Activated naive CD8-positive, alpha-beta T cell treated with anti-CD3 and anti-CD28 coated beads, Interleukin-2, amount 10 ng/mL, durations not matched to agents 7 days and 5 days (primary cell): ENCODE measurements around the gene PDS5B. TPM values are rescaled to one million over a fixed set of nuclear protein-coding genes. Genes with fewer than 3 reads are reported as not detected.
A peak's percentile ranks its signal among the peaks of the same experiment; 100 is the strongest.

Experiments
- ATAC-seq: fragments of 150-1000 bp; cut with Tn5 transposase; one replicate; pipeline ENCODE4 v1.10.0; 2021; ENCODE audit warnings: low read depth, moderate library complexity
- POLR2A ChIA-PET: fragments of 350-600 bp; sonication (Branson Sonifier 250); formaldehyde crosslinking; loops from one replicate; lab custom pipeline; 2021; ENCODE audit warnings: antibody characterized with exemption; lab: Charles Lee
- DNase-seq: peaks from one replicate; pipeline ENCODE4 v3.0.0; 2021
- H3K27ac Mint-ChIP-seq: one replicate; pipeline ENCODE4 v1.8.0; 2022; ENCODE audit warnings: mild to moderate bottlenecking, mixed read lengths
- H3K27me3 Mint-ChIP-seq: one replicate; pipeline ENCODE4 v1.8.0; 2022; ENCODE audit warnings: mild to moderate bottlenecking, moderate library complexity, mixed read lengths
- H3K36me3 Mint-ChIP-seq: one replicate; pipeline ENCODE4 v1.8.0; 2021; ENCODE audit warnings: mild to moderate bottlenecking, mixed read lengths
- H3K4me1 Mint-ChIP-seq: one replicate; pipeline ENCODE4 v1.8.0; 2021; ENCODE audit warnings: mixed read lengths
- H3K4me3 Mint-ChIP-seq: one replicate; pipeline ENCODE4 v1.8.0; 2022; ENCODE audit warnings: mild to moderate bottlenecking, moderate library complexity, mixed read lengths
- H3K9me3 Mint-ChIP-seq: one replicate; pipeline ENCODE4 v1.8.0; 2021; ENCODE audit warnings: mixed read lengths
- total RNA-seq, 2 experiments: library from RNA; stranded (reverse); gene quantifications; one replicate each; pipeline ENCODE4 v1.2.3, GENCODE V29; 2021

Gene PDS5B
- total RNA-seq, 2 experiments from 2014 or later = 64.8 to 71.3 TPM

DNA sequence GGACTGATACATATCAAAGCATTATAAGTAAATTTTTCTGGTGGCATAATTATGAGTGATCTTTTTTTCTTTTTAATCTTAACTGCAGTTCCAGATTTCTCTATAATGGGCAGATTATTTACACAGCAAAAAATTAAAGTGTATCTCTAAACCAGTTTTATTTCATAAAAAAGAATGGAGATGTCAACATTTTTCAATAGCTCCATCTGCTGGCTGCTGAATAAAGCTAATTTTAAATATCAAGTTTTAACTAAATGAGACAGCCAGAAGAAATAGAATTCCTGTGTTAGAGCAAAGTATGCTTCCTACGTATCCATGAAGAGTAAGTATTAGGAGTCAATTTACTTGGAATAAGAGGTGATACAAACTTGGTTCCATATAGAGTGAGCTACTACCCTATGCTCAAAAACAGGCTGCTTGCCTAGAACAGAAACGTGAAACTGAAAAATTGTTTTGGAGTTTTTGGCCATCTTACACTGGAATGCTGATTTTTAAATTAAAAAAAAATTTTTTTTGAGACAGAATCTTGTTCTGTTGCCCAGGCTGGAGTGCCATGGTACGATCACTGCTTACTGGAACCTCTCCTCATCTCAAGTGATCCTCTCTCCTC, 5.0 kb upstream of the PDS5B start:
- H3K27ac Mint-ChIP-seq = no peak overlapping the region
- POLR2A ChIA-PET = no interaction called here
- no peak for ATAC-seq
- peaks cover 14% of the 10 kb centered on the region for H3K27me3 Mint-ChIP-seq
- no peak overlapping the region for H3K4me3 Mint-ChIP-seq
- peaks cover 11% of the 10 kb centered on the region for H3K4me1 Mint-ChIP-seq
- H3K36me3 Mint-ChIP-seq = peaks cover 6% of the 10 kb centered on the region
- DNase-seq = no peak
- H3K9me3 Mint-ChIP-seq = peaks cover 16% of the 10 kb centered on the region

DNA sequence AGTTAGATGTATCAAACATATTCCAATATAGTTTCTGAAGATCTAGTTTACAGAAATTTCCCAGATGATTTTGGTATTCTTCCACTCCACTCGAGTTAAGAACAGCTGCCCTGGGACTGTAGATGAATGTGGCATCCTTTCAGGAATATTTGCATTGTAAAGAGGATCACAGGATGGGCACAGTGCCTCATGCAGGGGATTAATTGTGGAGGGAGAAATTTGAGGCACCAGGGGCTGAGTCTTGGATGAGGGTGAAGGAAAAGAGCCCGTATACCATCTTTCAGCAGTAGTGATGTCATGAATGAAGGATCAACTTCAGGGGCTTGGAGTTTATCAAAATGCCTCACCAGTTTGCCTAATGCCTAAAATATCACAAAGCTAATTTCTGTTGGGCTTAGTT, 4.0 kb upstream of the PDS5B start:
- ATAC-seq (no peak), DNase-seq (no peak)
- peaks cover 14% of the 10 kb centered on the region for H3K27me3 Mint-ChIP-seq
- peaks cover 11% of the 10 kb centered on the region for H3K4me1 Mint-ChIP-seq
- no peak overlapping the region for H3K27ac Mint-ChIP-seq
- peaks cover 11% of the 10 kb centered on the region for H3K9me3 Mint-ChIP-seq
- no peak overlapping the region for H3K4me3 Mint-ChIP-seq
- POLR2A ChIA-PET = no interaction called here
- H3K36me3 Mint-ChIP-seq = peaks cover 4% of the 10 kb centered on the region

DNA sequence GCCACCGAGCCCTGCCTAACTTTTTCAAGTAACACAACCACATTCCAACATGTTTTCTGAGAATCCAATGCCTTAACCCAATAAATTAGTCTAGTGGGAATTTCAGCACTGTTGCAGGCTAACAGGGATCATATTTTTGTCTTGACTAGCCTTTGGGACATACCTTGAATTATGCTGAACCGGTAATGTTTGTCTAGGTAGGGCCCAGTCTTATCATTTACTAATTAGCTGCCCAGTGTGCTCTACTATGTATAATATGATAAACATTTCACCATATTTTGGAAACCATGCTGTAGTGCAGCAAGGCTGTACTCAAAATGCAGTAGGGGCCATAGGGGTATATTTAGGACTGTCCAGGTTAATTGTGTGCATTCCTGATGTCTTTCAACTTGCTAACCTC, 3.3 kb upstream of the PDS5B start:
- peaks cover 14% of the 10 kb centered on the region for H3K4me1 Mint-ChIP-seq
- H3K27me3 Mint-ChIP-seq = peaks cover 14% of the 10 kb centered on the region
- no peak for DNase-seq
- peaks cover 8% of the 10 kb centered on the region for H3K9me3 Mint-ChIP-seq
- H3K36me3 Mint-ChIP-seq = no peaks in the 10 kb centered on the region
- H3K4me3 Mint-ChIP-seq = no peak overlapping the region
- no peak overlapping the region for H3K27ac Mint-ChIP-seq
- POLR2A ChIA-PET = no interaction called here
- no peak for ATAC-seq

DNA sequence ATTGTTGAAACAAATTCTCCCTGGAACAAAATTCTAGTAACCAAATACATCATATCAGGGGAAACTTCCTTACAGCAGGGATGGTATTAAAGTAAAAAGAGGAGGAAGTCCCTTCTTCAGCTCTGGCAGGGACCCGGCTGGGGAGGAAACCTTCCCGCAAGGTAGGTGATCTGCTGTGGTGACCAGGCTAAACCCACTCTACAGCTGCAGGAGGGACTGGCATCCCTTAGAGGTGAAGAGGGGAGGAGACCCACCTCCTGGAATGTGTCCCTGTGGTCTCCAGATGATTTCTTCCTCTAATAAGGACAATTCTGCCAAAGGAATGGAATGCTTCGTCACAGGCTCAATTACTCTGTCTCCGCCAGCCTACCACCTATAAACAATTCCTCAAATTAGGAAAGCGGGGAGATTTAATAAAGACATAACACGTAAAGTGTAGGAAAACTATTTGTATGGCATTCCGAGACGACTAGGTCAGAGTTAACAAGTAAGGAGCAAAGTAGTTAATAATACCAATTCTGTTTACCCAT, 637 bp upstream of the PDS5B start:
- no peaks in the 10 kb centered on the region for H3K9me3 Mint-ChIP-seq
- DNase-seq (peak; percentile 31), ATAC-seq (no peak)
- H3K4me3 Mint-ChIP-seq = peak overlapping the region; percentile 88
- peaks cover 35% of the 10 kb centered on the region for H3K4me1 Mint-ChIP-seq
- POLR2A ChIA-PET = interaction anchor here (0.7 to 1.1 kb wide), 9 partner anchors 54 to 432 kb away, joined by 3 to 6 read pairs (median 4); partner anchors contain the start of genes BRCA2 and ZAR1L
- H3K36me3 Mint-ChIP-seq = no peaks in the 10 kb centered on the region
- H3K27ac Mint-ChIP-seq = peak overlapping the region; percentile 81
- peaks cover 14% of the 10 kb centered on the region for H3K27me3 Mint-ChIP-seq

DNA sequence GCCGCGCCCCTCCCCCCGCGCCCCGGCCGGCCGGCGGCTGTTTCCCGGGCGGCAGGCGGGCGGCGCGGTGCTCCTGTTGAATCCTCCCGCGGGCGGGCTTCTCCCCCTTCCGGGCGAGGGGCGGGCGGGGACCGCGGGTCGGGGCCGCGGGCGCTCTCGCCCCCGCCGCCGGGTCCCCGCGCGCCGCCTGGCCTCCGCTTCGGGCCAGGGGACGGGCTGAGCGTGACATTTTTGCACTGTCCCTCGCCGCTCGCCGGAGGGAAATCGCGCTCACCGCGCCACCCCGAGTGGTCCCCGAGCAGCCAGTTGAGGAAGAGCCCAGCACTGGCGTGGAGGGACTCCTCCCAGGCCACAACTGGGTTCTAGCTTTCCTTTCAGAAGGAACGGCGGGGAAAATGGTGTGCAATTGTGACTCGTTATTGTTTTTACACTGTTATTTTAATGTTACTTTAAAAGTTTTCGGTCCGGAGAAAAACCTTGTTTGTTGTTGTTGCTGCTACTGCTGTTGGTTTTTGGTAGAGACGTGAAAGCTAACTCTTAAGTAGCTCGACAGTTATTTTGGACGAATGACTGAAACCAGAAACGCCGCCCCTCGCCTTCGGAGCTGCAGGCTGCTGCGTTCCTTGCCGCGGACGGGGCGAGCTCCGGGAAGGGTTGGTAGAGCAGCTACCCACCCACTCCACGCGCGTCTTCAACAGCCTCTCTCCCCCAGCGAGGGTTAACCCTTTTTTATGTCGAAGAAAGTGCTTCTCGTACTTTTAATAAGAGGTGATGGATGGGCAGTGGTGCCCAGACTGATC, 959 bp downstream of the PDS5B start:
- peaks cover 43% of the 10 kb centered on the region for H3K4me1 Mint-ChIP-seq
- POLR2A ChIA-PET = interaction anchor here (0.6 to 1.2 kb wide), 5 partner anchors 50 to 956 kb away, joined by 3 to 6 read pairs (median 4); partner anchors contain the start of genes BRCA2 and ZAR1L
- H3K27me3 Mint-ChIP-seq = peaks cover 14% of the 10 kb centered on the region
- DNase-seq (peak; percentile 72), ATAC-seq (peak; percentile 23)
- peak overlapping the region; percentile 94 for H3K27ac Mint-ChIP-seq
- no peaks in the 10 kb centered on the region for H3K9me3 Mint-ChIP-seq
- H3K4me3 Mint-ChIP-seq = peak overlapping the region; percentile 85
- peaks cover 4% of the 10 kb centered on the region for H3K36me3 Mint-ChIP-seq

DNA sequence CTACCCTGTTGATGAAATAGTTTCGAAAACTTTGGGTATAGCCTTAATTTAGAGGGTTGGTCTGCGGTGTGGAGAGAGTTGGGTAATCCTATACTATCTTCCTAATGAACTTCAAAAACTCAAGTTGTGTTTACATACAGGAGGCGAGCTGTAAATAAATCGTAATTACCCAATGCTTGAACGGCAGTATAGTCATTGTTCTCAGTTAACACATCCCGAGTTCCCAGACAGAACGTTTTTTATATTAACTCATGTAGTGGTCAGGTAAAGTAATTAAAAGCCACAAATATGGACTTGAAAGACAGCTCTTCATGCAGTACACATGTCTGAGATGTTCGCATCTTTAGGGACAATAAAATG, 1.5 kb downstream of the PDS5B start:
- POLR2A ChIA-PET = interaction anchor here (0.6 to 1.2 kb wide), 5 partner anchors 50 to 955 kb away, joined by 3 to 6 read pairs (median 4); partner anchors contain the start of genes BRCA2 and ZAR1L
- H3K27me3 Mint-ChIP-seq = peaks cover 10% of the 10 kb centered on the region
- peak overlapping the region; percentile 85 for H3K4me3 Mint-ChIP-seq
- DNase-seq (no peak), ATAC-seq (no peak)
- H3K36me3 Mint-ChIP-seq = peaks cover 4% of the 10 kb centered on the region
- H3K9me3 Mint-ChIP-seq = no peaks in the 10 kb centered on the region
- H3K27ac Mint-ChIP-seq = peak overlapping the region; percentile 94
- peaks cover 43% of the 10 kb centered on the region for H3K4me1 Mint-ChIP-seq

DNA sequence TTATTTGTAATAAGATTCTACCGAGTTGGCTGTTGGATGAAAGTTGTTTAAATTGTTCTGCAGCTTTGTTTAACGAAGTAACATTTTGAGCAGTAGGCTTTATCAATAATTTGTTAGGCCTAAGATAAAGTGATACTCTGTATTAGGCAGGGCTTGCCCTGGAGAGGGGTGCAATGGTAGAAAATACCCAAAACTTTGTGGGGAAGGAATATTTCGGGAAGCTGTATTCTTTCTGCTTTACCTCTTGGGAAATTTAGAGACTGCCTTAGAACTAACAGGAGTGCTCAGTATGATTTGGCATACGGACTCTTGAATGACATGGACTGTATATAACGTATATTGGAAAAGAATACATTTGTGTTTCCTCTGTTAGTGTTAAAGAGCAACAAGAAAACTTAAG, 2.5 kb downstream of the PDS5B start:
- ATAC-seq (no peak), DNase-seq (no peak)
- Mint-ChIP-seq H3K27me3 (peaks cover 9% of the 10 kb centered on the region), H3K9me3 (no peaks in the 10 kb centered on the region), H3K36me3 (peaks cover 8% of the 10 kb centered on the region), H3K4me3 (peak overlapping the region; percentile 85), H3K27ac (peak overlapping the region; percentile 8), H3K4me1 (peaks cover 43% of the 10 kb centered on the region)
- POLR2A ChIA-PET = no interaction called here

DNA sequence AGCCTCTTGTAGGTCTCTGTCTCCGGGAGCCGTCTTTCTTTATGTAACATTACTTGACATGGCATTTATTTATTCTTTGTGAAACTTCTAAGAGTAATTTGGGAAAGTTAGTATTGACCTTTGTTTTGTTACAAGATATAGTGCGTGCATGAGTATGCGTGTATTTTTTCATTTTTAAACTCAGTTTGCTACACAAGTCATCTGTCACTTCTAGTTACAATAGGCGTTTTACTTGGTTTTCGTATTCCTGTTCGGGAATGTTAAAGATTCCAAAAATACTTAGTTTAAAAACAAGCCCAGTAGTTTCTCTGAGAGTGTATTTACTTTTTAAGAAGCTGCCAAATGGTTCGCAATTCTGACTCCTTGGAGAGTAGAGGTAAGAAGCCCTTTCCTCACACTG, 3.2 kb downstream of the PDS5B start:
- POLR2A ChIA-PET = no interaction called here
- H3K9me3 Mint-ChIP-seq = no peaks in the 10 kb centered on the region
- H3K27me3 Mint-ChIP-seq = peaks cover 7% of the 10 kb centered on the region
- DNase-seq (no peak), ATAC-seq (no peak)
- no peak overlapping the region for H3K27ac Mint-ChIP-seq
- no peak overlapping the region for H3K4me3 Mint-ChIP-seq
- H3K4me1 Mint-ChIP-seq = peaks cover 44% of the 10 kb centered on the region
- peaks cover 8% of the 10 kb centered on the region for H3K36me3 Mint-ChIP-seq

DNA sequence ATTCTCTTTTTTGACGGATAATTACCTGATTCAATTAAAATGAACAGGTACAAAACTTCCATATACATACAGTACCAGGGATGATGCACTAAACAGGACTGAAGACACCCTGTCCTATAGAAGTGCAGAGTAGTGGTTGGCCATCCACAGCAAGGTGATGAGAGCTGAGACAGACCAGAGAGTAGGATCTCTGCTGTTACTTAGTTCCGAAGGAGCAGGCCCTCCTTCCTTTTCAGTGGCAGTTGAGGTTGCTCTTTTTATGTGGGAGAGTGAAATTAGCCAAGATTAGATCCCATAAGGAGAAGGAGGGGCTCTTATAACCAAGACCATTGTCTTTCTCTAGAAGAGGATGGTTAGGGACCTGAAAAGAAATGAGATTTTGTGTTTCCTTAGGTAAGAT, 4.0 kb downstream of the PDS5B start:
- no peak for DNase-seq
- Mint-ChIP-seq H3K27me3 (peaks cover under 1% of the 10 kb centered on the region), H3K27ac (no peak overlapping the region), H3K36me3 (peaks cover 8% of the 10 kb centered on the region), H3K4me3 (no peak overlapping the region), H3K4me1 (peaks cover 39% of the 10 kb centered on the region), H3K9me3 (no peaks in the 10 kb centered on the region)
- ATAC-seq = no peak
- POLR2A ChIA-PET = no interaction called here

DNA sequence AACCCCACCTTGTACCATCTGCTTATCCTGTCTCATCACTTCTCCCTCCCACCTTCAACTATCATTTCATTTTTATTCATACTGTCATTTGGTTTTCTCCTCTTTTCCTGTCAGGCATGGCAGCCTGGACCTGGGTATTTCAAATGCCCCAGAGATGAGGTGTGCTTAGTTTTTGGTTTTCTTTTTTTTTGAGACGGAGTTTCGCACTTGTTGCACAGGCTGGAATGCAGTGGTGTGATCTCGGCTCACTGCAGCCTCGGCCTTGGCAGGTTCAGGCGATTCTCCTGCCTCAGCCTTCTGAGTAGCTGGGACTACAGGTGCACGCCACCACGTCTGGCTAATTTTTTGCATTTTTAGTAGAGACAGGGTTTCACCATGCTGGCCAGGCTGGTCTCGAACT, 5.8 kb downstream of the PDS5B start:
- Mint-ChIP-seq H3K9me3 (no peaks in the 10 kb centered on the region), H3K4me3 (no peak overlapping the region), H3K27ac (no peak overlapping the region), H3K4me1 (peaks cover 45% of the 10 kb centered on the region), H3K27me3 (no peaks in the 10 kb centered on the region), H3K36me3 (peaks cover 12% of the 10 kb centered on the region)
- POLR2A ChIA-PET = interaction anchor here (1.8 kb wide), 1 partner anchor 15 kb away, joined by 3 read pairs; no protein-coding TSS in a partner anchor
- no peak for ATAC-seq
- DNase-seq = no peak

DNA sequence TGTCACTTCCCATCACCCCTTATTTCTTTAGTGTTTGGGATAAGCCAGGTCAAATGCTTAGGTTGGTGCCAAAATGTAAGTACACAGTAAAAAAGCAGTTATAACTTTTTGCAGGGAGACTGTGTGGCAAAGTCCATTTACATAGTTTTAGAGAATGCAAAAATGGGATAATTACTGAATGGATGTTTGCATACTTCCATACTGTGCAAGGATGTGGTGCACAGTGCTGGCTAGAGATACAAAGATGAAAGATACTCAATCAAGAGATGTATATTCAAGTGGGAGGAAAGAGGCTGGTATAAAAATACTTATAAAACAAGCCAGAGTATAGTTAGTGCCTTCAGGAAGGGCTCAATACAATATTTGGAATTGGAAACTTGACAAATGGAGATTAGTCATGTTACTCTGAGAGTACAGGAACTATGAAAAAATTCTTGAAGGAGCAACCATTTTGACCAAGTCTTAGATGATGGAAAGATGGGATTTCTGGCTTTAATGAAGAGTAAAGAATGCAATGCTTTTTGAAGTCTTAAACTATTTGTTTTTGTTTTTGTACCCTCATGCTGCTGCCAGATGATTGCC, 8.0 kb downstream of the PDS5B start:
- Mint-ChIP-seq H3K4me1 (peaks cover 31% of the 10 kb centered on the region), H3K4me3 (no peak overlapping the region), H3K27me3 (no peaks in the 10 kb centered on the region), H3K27ac (no peak overlapping the region), H3K36me3 (peaks cover 15% of the 10 kb centered on the region), H3K9me3 (no peaks in the 10 kb centered on the region)
- ATAC-seq = no peak
- POLR2A ChIA-PET = no interaction called here
- no peak for DNase-seq

DNA sequence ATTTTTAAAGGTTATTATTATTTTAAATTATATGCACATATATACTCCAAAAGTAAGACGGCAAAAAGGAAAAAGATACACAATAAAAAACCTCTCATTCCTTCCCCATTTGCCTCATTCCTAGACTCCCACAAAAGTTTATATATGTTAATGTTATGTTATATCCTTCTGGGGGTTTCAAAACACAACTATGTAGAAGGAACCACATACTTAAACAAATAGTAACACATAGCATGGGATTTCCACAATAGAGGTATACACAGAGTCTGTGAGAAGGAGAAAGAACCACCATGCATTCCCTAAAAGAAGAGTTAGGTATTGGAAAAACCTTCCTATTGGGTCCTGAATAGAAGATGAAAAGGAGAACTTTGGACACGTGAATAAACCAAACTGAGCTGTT, 9.1 kb downstream of the PDS5B start:
- POLR2A ChIA-PET = no interaction called here
- Mint-ChIP-seq H3K27me3 (no peaks in the 10 kb centered on the region), H3K9me3 (no peaks in the 10 kb centered on the region), H3K4me1 (peaks cover 29% of the 10 kb centered on the region), H3K36me3 (peaks cover 21% of the 10 kb centered on the region), H3K4me3 (no peak overlapping the region), H3K27ac (no peak overlapping the region)
- DNase-seq = no peak
- no peak for ATAC-seq

DNA sequence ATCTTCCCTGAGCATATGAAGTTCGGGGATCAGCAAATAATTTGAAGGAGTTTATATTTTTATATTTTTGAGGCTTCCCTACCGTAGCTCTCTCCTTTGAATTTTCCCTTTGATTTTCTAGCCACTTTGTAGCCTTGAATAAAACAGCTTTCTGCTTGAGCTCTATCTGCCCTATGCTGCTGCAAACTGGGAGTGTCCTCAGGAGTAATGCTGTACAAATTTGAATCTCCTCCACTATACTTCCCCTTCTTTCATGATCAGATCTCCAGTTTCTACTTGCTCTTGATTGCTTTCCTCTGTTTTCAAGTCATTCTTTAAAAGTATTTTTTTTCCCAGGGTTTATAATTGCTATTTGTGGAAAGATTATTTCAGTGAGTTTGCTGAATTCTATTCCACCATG, 14.6 kb downstream of the PDS5B start:
- POLR2A ChIA-PET = no interaction called here
- no peak overlapping the region for H3K27ac Mint-ChIP-seq
- H3K9me3 Mint-ChIP-seq = peaks cover 6% of the 10 kb centered on the region
- H3K27me3 Mint-ChIP-seq = no peaks in the 10 kb centered on the region
- ATAC-seq (no peak), DNase-seq (no peak)
- peaks cover 42% of the 10 kb centered on the region for H3K36me3 Mint-ChIP-seq
- no peak overlapping the region for H3K4me3 Mint-ChIP-seq
- H3K4me1 Mint-ChIP-seq = peaks cover 21% of the 10 kb centered on the region
